HEK293 (cell line): ENCODE data around the gene CDCA7.

Experiments
- CTCF ChIA-PET: fragments of 350-600 bp; formaldehyde crosslinking; extraction: SDS; loops from one replicate; lab custom pipeline; 2021; ENCODE audit warnings: antibody characterized with exemption; lab: Yijun Ruan, JAX
- POLR2A ChIA-PET: fragments of 300-600 bp; formaldehyde crosslinking; extraction: SDS; loops from one replicate; lab custom pipeline; 2020; ENCODE audit warnings: antibody characterized with exemption, inconsistent platforms; lab: Yijun Ruan, JAX
- H3K27ac ChIP-seq: fragments of 200-500 bp; sonication (Bioruptor generic); 2 replicates; pipeline ENCODE4 v1.5.1; 2014; ENCODE audit warnings: low read depth, low read length, control low read depth, inconsistent platforms; ENCODE audit errors: extremely low read depth
- H3K36me3 ChIP-seq, 2 experiments: fragments of 200-500 bp in 1 of 2; sonication (Bioruptor generic) in 1 of 2; 1 replicate in 1 of 2; 2 replicates in 1 of 2; pipeline ENCODE4 v1.5.1; 2014 to 2017; ENCODE audit warnings: inconsistent platforms in 2 of 2, low read length in 2 of 2; ENCODE audit not compliant: control insufficient read depth in 2 of 2, insufficient read depth in 1 of 2
- H3K4me1 ChIP-seq: fragments of 200-500 bp; sonication (Bioruptor generic); 2 replicates; pipeline ENCODE4 v1.5.1; 2014; ENCODE audit warnings: mild to moderate bottlenecking, low read length, inconsistent platforms; ENCODE audit not compliant: control insufficient read depth, insufficient read depth
- H3K4me3 ChIP-seq: 2 replicates; pipeline ENCODE4 v1.5.1; 2011; ENCODE audit warnings: low read depth, mild to moderate bottlenecking, control low read depth, low read length, moderate library complexity
- H3K9me3 ChIP-seq: fragments of 200-500 bp; sonication (Bioruptor generic); 2 replicates; pipeline ENCODE4 v1.5.1; 2014; ENCODE audit warnings: low read depth, low read length, inconsistent platforms; ENCODE audit not compliant: control insufficient read depth, insufficient read depth
- FEZF1 ChIP-seq: fragments of 450-650 bp; formaldehyde crosslinking; IDR thresholded peaks from 2 replicates; pipeline ENCODE4 v1.5.1; 2016; ENCODE audit warnings: missing biosample characterization, missing genetic modification characterization
- GFI1B ChIP-seq: fragments of 450-650 bp; formaldehyde crosslinking; IDR thresholded peaks from 2 replicates; pipeline ENCODE4 v1.5.1; 2016; ENCODE audit warnings: missing biosample characterization, missing genetic modification characterization
- GLI4 ChIP-seq: fragments of 450-650 bp; formaldehyde crosslinking; IDR thresholded peaks from 2 replicates; pipeline ENCODE4 v1.5.1; 2016; ENCODE audit warnings: missing biosample characterization, missing genetic modification characterization
- KLF7 ChIP-seq: fragments of 450-650 bp; formaldehyde crosslinking; IDR thresholded peaks from 2 replicates; pipeline ENCODE4 v1.5.1; 2016; ENCODE audit warnings: missing biosample characterization, missing genetic modification characterization, borderline replicate concordance
- OSR2 ChIP-seq: fragments of 450-650 bp; formaldehyde crosslinking; IDR thresholded peaks from 2 replicates; pipeline ENCODE4 v1.5.1; 2016; ENCODE audit warnings: missing biosample characterization, missing genetic modification characterization
- PRDM6 ChIP-seq: fragments of 450-650 bp; formaldehyde crosslinking; IDR thresholded peaks from 2 replicates; pipeline ENCODE4 v1.5.1; 2017; ENCODE audit warnings: missing biosample characterization, missing genetic modification characterization
- SETDB1 ChIP-seq: IDR thresholded peaks from one replicate; pipeline ENCODE4 v1.6.1; 2017; ENCODE audit warnings: mild to moderate bottlenecking, low read length, moderate library complexity, mixed read lengths; ENCODE audit not compliant: insufficient read length
- ZNF132 ChIP-seq: fragments of 450-650 bp; formaldehyde crosslinking; IDR thresholded peaks from 2 replicates; pipeline ENCODE4 v1.5.1; 2017; ENCODE audit warnings: missing biosample characterization, missing genetic modification characterization, borderline replicate concordance
- ZNF174 ChIP-seq: fragments of 450-650 bp; formaldehyde crosslinking; IDR thresholded peaks from 2 replicates; pipeline ENCODE4 v1.5.0; 2017; ENCODE audit warnings: missing biosample characterization, mild to moderate bottlenecking, missing genetic modification characterization
- ZNF202 ChIP-seq: fragments of 450-650 bp; formaldehyde crosslinking; IDR thresholded peaks from 2 replicates; pipeline ENCODE4 v1.5.1; 2016; ENCODE audit warnings: missing biosample characterization, missing genetic modification characterization, borderline replicate concordance
- ZNF221 ChIP-seq: fragments of 450-650 bp; formaldehyde crosslinking; IDR thresholded peaks from 2 replicates; pipeline ENCODE4 v1.5.1; 2017; ENCODE audit warnings: missing biosample characterization, missing genetic modification characterization, borderline replicate concordance
- ZNF239 ChIP-seq: fragments of 450-650 bp; formaldehyde crosslinking; IDR thresholded peaks from 2 replicates; pipeline ENCODE4 v1.5.1; 2016; ENCODE audit warnings: missing biosample characterization, missing genetic modification characterization
- ZNF416 ChIP-seq: fragments of 450-650 bp; formaldehyde crosslinking; IDR thresholded peaks from 2 replicates; pipeline ENCODE4 v1.5.1; 2016; ENCODE audit warnings: missing biosample characterization, missing genetic modification characterization
- ZNF423 ChIP-seq: fragments of 450-650 bp; formaldehyde crosslinking; IDR thresholded peaks from 2 replicates; pipeline ENCODE4 v1.5.1; 2016; ENCODE audit warnings: missing biosample characterization, missing genetic modification characterization
- ZNF561 ChIP-seq: fragments of 450-650 bp; IDR thresholded peaks from 2 replicates; pipeline ENCODE4 v1.5.1; 2018; ENCODE audit warnings: missing biosample characterization, missing genetic modification characterization, borderline replicate concordance
- ZNF654 ChIP-seq: fragments of 450-650 bp; formaldehyde crosslinking; IDR thresholded peaks from 2 replicates; pipeline ENCODE4 v1.5.1; 2016; ENCODE audit warnings: low read depth, missing biosample characterization, missing genetic modification characterization
- ZNF677 ChIP-seq: fragments of 450-650 bp; IDR thresholded peaks from 2 replicates; pipeline ENCODE4 v1.5.0; 2018; ENCODE audit warnings: missing biosample characterization, mild to moderate bottlenecking, missing genetic modification characterization, moderate library complexity
- TF ChIP-seq, protein P1 (sequence below): fragments of 450-650 bp; formaldehyde crosslinking; IDR thresholded peaks from 2 replicates; pipeline ENCODE4 v1.5.1; 2016; ENCODE audit warnings: missing biosample characterization, missing genetic modification characterization
- TF ChIP-seq, protein P2 (sequence below): fragments of 450-650 bp; formaldehyde crosslinking; IDR thresholded peaks from 2 replicates; pipeline ENCODE4 v1.5.1; 2016; ENCODE audit warnings: missing biosample characterization, missing genetic modification characterization
- TF ChIP-seq, protein P3 (sequence below): fragments of 450-650 bp; formaldehyde crosslinking; IDR thresholded peaks from 2 replicates; pipeline ENCODE4 v1.5.1; 2016; ENCODE audit warnings: missing biosample characterization, missing genetic modification characterization
- TF ChIP-seq, protein P4 (sequence below): fragments of 450-650 bp; formaldehyde crosslinking; IDR thresholded peaks from 2 replicates; pipeline ENCODE4 v1.5.1; 2016; ENCODE audit warnings: missing biosample characterization, missing genetic modification characterization

Gene CDCA7

GRCh38 chr2:173395567-173396351 lies 41.1 kb downstream of the CDCA7 start:
- no peaks in the 10 kb centered on the region for H3K4me1 ChIP-seq
- H3K4me3 ChIP-seq: no peak overlapping the region
- no peaks in the 10 kb centered on the region for H3K36me3 ChIP-seq
- POLR2A ChIA-PET: no interaction called here
- CTCF ChIA-PET: no interaction called here
- no peak overlapping the region for H3K27ac ChIP-seq
- H3K9me3 ChIP-seq: no peaks in the 10 kb centered on the region
- TF ChIP-seq ZNF132: no peak
- no peak for TF ChIP-seq PRDM6
- TF ChIP-seq ZNF677: no peak
- TF ChIP-seq SETDB1: peak; percentile 11

DNA sequence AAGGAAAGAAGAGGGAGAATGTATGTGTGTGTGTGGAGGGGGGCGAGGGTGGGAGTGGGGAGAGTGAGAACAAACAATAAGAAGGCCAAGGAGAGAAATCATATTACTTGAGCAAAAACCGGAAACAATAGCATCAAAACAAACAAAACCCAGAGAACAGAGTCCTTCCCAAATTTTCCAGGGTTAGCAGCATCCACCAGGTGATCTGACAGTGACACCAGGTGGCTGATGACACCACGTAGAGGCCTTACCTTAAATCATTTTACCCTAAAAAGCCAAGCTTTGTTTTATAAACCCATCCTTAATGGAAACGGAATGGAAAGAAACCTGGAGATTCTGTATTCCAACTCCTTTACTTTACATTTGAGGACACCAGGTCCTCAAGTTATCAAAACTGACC lies 42.9 kb downstream of the CDCA7 start:
- ChIA-PET CTCF (interaction anchor here (0.5 kb wide), 1 partner anchor 517 kb away, joined by 4 read pairs; no protein-coding TSS in a partner anchor), POLR2A (no interaction called here)
- Histone ChIP-seq H3K4me3 (no peak overlapping the region), H3K9me3 (no peaks in the 10 kb centered on the region), H3K27ac (no peak overlapping the region)
- peak; percentile 35; the same call in 1 of the 2 replicates for TF ChIP-seq ZNF654 (tag by site-specific recombination)
- no peak for TF ChIP-seq PRDM6
- TF ChIP-seq, all 188 proteins: peak for 1
- no peaks in the 10 kb centered on the region for H3K4me1 ChIP-seq
- no peaks in the 10 kb centered on the region for H3K36me3 ChIP-seq

DNA sequence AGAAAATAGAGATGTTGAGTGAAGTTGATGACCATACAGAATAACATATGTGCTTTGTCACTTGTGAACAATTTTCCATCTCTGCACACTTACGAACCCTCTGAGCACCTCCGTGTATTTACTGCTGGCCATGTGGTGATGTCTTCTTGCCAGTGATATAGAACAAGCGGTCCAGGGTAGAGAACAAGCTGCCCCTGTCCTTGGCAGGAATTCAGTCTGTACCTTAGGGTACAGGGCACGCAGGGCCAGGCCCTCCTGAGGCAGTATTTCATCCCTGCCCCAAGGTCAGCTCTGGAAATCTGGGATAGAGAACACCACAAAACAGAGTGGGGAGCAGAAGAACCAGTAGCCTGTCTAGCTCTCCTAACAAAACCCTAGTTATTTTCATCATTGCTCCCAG lies 44.6 kb downstream of the CDCA7 start:
- H3K36me3 ChIP-seq: no peaks in the 10 kb centered on the region
- no peak overlapping the region for H3K4me3 ChIP-seq
- CTCF ChIA-PET: interaction anchor here (0.6 to 5.0 kb wide), 5 partner anchors 12 to 951 kb away, joined by 3 to 66 read pairs (median 6); no protein-coding TSS in a partner anchor
- POLR2A ChIA-PET: no interaction called here
- H3K4me1 ChIP-seq: no peaks in the 10 kb centered on the region
- TF ChIP-seq ZNF561 (tag by site-specific recombination) (no peak), ZNF174 (tag by site-specific recombination) (no peak), GLI4 (tag by site-specific recombination) (no peak), ZNF239 (tag by site-specific recombination) (no peak), FEZF1 (tag by site-specific recombination) (no peak), GFI1B (tag by site-specific recombination) (no peak), OSR2 (tag by site-specific recombination) (no peak), ZNF423 (tag by site-specific recombination) (no peak), KLF7 (tag by site-specific recombination) (no peak), ZNF202 (tag by site-specific recombination) (no peak), ZNF132 (no peak), ZNF416 (tag by site-specific recombination) (no peak), ZNF221 (tag by site-specific recombination) (no peak)
- TF ChIP-seq, protein P1, sequence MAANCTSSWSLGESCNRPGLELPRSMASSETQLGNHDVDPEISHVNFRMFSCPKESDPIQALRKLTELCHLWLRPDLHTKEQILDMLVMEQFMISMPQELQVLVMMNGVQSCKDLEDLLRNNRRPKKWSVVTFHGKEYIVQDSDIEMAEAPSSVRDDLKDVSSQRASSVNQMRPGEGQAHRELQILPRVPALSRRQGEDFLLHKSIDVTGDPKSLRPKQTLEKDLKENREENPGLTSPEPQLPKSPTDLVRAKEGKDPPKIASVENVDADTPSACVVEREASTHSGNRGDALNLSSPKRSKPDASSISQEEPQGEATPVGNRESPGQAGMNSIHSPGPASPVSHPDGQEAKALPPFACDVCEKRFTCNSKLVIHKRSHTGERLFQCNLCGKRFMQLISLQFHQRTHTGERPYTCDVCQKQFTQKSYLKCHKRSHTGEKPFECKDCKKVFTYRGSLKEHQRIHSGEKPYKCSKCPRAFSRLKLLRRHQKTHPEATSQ: no peak
- TF ChIP-seq, protein P2, sequence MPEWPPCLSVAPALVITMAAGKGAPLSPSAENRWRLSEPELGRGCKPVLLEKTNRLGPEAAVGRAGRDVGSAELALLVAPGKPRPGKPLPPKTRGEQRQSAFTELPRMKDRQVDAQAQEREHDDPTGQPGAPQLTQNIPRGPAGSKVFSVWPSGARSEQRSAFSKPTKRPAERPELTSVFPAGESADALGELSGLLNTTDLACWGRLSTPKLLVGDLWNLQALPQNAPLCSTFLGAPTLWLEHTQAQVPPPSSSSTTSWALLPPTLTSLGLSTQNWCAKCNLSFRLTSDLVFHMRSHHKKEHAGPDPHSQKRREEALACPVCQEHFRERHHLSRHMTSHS (tag by site-specific recombination): no peak
- TF ChIP-seq, protein P3, sequence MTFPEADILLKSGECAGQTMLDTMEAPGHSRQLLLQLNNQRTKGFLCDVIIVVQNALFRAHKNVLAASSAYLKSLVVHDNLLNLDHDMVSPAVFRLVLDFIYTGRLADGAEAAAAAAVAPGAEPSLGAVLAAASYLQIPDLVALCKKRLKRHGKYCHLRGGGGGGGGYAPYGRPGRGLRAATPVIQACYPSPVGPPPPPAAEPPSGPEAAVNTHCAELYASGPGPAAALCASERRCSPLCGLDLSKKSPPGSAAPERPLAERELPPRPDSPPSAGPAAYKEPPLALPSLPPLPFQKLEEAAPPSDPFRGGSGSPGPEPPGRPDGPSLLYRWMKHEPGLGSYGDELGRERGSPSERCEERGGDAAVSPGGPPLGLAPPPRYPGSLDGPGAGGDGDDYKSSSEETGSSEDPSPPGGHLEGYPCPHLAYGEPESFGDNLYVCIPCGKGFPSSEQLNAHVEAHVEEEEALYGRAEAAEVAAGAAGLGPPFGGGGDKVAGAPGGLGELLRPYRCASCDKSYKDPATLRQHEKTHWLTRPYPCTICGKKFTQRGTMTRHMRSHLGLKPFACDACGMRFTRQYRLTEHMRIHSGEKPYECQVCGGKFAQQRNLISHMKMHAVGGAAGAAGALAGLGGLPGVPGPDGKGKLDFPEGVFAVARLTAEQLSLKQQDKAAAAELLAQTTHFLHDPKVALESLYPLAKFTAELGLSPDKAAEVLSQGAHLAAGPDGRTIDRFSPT (tag by site-specific recombination): no peak
- TF ChIP-seq, protein P4, sequence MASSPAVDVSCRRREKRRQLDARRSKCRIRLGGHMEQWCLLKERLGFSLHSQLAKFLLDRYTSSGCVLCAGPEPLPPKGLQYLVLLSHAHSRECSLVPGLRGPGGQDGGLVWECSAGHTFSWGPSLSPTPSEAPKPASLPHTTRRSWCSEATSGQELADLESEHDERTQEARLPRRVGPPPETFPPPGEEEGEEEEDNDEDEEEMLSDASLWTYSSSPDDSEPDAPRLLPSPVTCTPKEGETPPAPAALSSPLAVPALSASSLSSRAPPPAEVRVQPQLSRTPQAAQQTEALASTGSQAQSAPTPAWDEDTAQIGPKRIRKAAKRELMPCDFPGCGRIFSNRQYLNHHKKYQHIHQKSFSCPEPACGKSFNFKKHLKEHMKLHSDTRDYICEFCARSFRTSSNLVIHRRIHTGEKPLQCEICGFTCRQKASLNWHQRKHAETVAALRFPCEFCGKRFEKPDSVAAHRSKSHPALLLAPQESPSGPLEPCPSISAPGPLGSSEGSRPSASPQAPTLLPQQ (tag by site-specific recombination): no peak
- H3K27ac ChIP-seq: no peak overlapping the region
- no peaks in the 10 kb centered on the region for H3K9me3 ChIP-seq
